Activated CD4-positive, alpha-beta T cell treated with anti-CD3 and anti-CD28 coated beads for 48 hours (primary cell): ENCODE data around the gene LSM4.
"Not testable (repeated sequence)": the region's sequence is repeated elsewhere in the genome, so short reads cannot be mapped to it uniquely, and the experiment has no call there.

Source experiments
- DNase-seq: peaks from one replicate; pipeline ENCODE4 v3.0.0-alpha.2; 2020

LSM4 gene

DNA sequence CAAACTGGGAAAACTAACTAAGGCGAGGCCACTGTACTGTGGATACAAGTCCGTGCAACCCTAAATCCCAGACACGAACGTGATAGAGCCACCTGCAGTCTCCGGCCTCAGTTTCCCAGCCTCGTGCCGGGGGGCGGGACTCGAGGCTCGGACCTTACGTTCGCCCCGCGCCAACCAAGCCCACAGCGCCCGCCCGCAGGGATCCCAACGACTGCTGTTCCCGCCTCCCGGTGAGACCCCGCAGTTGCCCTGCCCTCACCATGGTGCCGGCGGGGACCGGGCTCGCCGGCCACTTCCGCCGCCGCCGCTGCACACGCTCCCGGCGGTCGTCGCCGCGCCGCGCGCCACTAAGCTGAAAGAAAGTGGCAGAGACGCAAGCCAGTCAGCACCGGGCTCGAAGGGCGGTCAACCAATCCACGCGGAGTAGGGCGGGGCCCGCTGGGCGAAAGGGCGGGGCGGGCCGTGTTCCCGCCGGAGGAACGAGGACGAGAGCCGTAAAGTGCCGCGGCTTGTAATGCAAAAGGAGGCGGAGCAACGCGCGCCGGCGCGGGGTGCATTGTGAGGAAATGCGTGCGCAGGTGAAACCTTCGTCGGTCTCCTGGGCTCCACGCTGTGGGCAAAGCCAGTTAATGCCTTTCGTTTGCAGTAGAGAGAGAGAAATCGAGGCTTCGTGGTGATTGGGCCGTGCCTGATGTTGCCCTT lies at the start of gene LSM4:
Gene LSM4, minus strand, starts transcription at position 318 of the 702 bp plus-strand sequence. Its CDS starts 56 bp downstream, at position 262.
- peak; percentile 100 for DNase-seq

DNA sequence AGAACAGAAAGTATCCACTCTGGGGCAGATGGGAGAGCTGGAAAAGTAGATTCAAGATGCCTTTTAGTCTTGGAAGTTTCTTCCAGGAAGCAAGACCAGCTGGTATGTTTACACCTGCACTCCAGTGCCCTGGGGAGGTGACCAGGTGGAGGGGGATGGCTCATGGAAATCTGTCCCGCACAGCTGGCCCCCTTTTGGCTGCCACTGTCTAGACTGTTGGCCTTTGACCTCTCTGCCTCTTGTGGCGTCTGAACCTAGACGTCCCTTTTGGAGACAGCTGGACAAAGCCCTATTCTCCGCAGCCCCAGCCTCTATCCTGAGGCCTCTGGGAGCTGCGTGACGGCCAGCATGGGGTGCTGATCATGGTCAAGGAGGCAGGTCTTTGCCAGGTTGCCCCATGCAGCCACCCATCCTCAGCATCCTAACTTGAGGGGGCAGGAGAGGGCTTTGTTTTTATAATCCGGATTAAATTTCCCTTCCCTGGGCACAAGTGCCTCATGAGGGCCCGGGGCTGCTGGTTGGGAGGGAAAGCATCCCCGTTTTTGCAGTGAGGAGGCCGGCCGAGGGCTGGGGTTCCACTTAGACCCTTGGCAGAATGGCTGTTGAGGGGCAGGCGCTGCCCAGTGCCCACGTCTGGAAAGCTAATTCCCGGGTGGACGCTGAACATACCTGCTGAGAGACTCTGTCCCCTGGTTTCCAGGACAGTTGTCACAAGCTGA lies 45.8 kb upstream of the LSM4 start:
- no peak for DNase-seq

DNA sequence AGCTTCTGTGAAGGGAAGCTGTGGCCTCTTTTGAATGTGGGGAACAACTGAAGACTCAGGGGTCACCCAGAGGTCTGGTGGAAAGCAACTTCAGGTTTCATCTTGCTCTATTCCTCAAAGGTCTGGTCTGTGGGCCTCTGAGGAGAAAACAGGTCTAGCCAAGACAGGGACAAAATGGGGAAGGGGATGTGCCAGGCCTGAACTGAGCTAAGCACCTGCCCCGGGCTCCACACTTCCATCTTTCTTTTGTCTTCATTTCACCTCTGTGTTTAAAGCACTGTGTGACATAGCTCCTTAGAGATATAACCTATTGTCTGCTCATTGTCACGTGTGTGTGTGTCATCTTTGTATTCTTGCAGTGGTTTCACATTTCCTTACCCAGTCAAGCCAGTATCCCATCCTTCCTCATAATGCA lies 43.2 kb upstream of the LSM4 start:
- DNase-seq: no peak

- DNase-seq: no peak
Measured at GRCh38 chr19:18364826-18365528, 42.1 kb upstream of the LSM4 start.

- not testable (repeated sequence) for DNase-seq
Measured at GRCh38 chr19:18364277-18364825, 41.5 kb upstream of the LSM4 start.

GRCh38 chr19:18363787-18364186 lies 40.9 kb upstream of the LSM4 start:
- no peak for DNase-seq

DNA sequence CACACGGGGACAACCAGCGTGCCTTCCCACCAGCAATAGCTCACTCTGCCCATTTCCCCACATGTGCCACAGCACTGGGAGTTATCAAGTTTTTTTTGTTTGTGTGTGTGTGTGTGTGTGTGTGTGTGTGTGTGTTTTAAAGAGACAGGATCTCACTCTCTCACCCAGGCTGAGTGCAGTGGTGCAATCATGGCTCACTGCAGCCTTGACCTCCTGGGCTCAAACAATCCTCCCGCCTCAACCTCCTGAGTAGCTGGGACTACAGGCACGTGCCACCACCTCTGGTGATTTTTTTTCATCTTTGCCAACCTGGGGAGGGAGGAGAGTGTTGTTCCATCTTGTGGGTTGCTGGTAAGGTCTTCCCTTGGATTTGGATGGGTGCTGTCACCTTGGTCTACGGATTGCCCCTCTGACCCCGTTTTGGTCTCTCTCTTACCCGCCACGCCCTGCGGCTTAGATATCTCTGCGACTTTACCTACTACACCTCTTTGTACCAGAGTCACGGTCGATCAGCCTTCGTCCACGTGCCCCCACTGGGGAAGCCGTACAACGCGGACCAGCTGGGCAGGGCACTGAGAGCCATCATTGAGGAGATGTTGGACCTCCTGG lies 40.2 kb upstream of the LSM4 start:
- no peak for DNase-seq

GRCh38 chr19:18361646-18362045 lies 38.8 kb upstream of the LSM4 start:
- no peak for DNase-seq

DNA sequence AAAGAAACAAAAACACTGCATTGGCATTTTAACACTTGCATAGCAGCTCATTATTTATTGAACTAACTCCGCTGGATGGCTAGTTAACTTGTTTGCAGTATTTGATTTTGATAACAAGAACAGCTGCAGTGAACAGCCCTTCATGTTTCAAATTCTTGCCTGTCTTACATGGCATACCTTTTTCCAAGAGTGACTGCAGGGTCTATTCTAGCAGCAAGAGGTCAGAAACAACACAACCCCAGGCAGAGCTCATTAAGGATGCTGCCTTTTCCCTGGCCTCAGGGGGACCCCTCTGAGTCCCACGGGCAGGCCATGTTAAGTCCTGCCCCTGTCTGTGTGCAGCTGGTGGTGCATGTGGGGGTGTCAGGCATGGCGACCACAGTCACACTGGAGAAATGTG lies 34.2 kb upstream of the LSM4 start:
- no peak for DNase-seq

DNA sequence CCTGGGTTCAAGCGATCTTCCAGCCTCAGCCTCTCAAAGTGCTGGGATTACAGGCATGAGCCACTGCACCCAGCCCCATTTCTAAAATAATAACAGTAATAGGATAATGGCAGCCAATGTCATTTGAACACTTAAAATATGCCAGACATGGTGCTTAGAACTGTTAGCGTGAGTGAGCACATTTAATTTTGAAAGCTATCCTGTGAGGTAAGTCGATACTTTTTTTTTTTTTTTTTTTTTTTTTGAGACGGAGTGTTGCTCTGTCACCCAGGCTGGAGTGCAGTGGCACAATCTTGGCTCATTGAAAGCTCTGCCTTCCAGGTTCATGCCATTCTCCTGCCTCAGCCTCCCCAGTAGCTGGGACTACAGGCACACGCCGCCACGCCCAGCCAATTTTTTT lies 31.9 kb upstream of the LSM4 start:
- not testable (repeated sequence) for DNase-seq

GRCh38 chr19:18353378-18354005 lies 30.6 kb upstream of the LSM4 start:
- DNase-seq: no peak

- DNase-seq: no peak
Measured at GRCh38 chr19:18351544-18351943, 28.7 kb upstream of the LSM4 start.

DNA sequence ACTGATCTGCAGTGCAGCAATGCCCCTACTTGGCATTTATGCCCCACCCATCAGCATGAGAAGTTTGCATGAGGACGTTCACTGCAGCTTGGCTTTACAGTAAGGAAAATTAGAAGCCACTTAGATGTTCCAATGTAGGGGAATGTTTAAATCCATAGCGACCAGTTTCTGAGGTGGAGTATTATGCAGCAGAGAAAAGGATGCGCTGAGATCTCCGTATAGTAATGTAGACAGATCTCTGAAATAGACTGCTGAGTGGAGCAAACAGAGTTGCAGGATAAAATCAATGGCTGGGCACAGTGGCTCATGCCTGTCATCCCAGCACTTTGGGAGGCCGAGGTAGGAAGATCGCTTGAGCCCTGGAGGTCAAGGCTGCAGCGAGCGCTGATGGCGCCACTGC lies 27.6 kb upstream of the LSM4 start:
- DNase-seq: no peak

DNA sequence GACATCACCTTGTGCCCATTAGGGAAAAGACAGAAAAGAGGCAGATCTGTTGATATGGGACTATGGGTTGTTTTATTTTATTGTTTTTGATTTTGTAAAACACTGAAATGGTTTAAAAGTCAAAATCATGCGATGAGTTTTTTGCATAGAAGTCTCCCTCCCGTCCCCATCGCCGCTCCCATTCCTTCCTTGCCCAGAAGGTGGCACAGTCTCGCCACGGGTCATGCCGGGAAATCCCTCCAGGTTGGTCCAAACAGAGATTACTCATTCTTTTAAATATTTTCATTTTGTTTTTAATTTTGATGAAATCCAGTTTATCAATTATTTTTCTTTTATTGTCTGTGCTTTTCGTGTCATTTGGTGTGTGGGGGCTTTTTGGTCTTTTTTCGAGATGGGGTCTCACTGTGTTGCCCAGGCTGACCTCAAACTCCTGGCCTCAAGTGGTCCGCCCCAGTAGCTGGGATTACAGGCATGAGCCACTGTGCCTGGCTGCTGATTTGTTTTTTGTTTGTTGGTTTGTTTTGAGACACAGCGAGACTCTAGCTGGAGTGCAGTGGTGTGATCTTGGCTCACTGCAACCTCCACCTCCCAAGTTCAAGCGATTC lies 26.8 kb upstream of the LSM4 start:
- peak; percentile 60 for DNase-seq

DNA sequence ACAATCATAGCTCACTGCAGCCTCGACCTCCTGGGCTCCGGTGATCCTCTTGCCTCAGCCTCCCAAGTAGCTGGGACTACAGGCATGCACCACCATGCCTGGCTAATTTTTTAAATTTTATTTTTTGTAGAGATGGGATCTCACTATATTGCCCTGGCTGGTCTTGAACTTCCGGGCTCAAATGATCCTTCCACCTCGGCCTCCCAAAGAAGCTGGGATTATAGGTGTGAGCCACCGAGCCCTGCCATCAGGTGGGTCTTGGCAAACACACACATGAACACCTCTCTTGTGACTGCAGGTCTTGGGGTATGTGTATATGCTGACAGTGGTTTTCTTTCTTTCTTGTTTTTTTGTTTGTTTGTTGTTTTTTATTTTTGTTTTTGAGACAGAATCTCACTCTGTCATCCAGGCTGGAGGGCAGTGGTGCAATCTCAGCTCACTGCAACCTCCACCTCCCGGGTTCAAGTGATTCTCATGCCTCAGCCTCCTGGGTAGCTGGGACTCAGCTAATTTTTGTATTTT lies 26.0 kb upstream of the LSM4 start:
- not testable (repeated sequence) for DNase-seq

DNA sequence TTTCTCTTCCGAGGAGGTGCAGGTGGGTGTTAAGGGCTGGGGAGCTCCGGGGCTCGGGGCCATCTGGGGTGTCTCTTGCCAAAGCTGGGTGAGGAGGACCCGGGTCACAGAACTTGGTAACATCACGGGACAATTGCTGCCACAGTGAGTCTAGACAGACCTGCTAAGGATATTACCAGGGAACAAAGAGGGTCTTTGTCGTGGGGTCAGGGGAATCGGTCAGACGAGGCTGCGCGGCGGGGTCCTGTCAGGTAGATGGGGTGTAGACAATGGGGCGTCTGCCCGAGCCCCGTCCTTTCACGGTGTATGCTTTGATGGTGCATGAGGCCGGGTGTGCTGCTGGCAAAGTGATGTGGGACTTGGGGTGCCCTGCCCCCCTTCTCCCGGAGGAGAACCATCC lies 25.3 kb upstream of the LSM4 start:
- no peak for DNase-seq

- no peak for DNase-seq
Measured at GRCh38 chr19:18346091-18346490, 23.2 kb upstream of the LSM4 start.

GRCh38 chr19:18345296-18345695 lies 22.4 kb upstream of the LSM4 start:
- no peak for DNase-seq

- DNase-seq: no peak
Measured at GRCh38 chr19:18344582-18344950, 21.7 kb upstream of the LSM4 start.

DNA sequence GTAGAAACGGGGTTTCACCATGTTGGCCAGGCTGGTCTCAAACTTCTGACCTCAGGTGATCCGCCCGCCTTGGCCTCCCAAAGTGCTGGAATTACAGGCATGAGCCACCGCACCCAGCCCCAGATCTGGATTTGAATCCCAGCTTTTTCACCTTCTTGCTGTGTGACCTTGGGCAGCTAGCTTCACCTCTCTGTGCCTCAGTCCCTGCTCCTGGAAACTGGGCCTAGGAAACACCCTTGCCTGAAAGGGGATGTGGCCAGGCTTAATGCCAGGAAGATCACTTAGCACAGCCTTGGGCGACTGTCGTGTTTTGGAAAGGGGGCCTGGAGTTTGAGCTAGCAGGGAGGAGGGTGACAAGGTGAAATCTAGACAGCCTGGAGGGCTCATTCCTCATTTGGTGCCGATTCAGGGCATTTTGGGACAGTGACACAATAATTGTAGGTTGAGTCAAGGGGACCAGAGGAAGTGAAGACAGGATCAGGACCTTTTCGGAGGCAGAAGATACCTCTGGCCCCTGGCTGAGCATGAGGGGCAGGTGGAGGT lies 19.3 kb upstream of the LSM4 start:
- no peak for DNase-seq

GRCh38 chr19:18340990-18341868 lies 18.4 kb upstream of the LSM4 start:
- DNase-seq: peak; percentile 80
